ENCODE measurements around the gene PRUNE2.

The PRUNE2 gene

DNA sequence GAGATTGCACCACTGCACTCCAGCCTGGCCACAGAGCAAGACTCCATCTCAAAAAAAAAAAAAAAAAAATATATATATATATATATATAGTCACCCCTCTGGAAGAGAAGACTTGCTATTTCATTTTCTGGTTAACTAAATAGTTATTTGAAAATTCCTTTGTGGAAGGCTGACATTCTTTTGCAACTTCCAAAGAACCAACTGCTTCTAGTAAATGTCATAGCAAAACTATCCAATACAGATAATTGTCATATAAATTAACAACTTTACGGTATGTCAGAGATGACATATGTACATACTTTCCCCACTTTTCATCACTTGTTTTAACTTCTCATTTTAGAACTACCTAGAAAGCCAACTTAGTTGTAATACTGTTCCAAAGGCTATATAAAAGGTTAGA lies 50.9 kb downstream of the PRUNE2 start:
- no peak overlapping the region for H2BK5ac ChIP-seq (ENCODE audit: low read depth, low read length, poor library complexity, severe bottlenecking)
- H3K4me2 ChIP-seq (ENCODE audit: low read length, poor library complexity, severe bottlenecking) = no peak overlapping the region
- H4K91ac ChIP-seq (ENCODE audit: low read length) = no peak overlapping the region
- H3K27me3 ChIP-seq (ENCODE audit: control insufficient read depth in 1 of 2, insufficient read depth in 1 of 2, low read length in 2 of 2) = no peaks in the 10 kb centered on the region
- H3K23ac ChIP-seq (ENCODE audit: low read length in 2 of 2) = no peak overlapping the region
- no peaks in the 10 kb centered on the region for H3K9me3 ChIP-seq (ENCODE audit: control insufficient read depth, low read length)
- H2AFZ ChIP-seq (ENCODE audit: low read depth, low read length) = no peak overlapping the region
- H3K4me1 ChIP-seq (ENCODE audit: control insufficient read depth, insufficient read depth, low read depth, low read length) = no peaks in the 10 kb centered on the region
- H4K8ac ChIP-seq (ENCODE audit: low read length) = no peak overlapping the region
- WGBS = 100% methylated on average over 1 of the region's 1 CpG
- H2BK12ac ChIP-seq (ENCODE audit: low read length in 2 of 2) = no peak overlapping the region
- DNase-seq = no peak
- H3K4ac ChIP-seq (ENCODE audit: low read depth in 1 of 2, low read length in 2 of 2) = no peak overlapping the region
- H3K4me3 ChIP-seq (ENCODE audit: insufficient read depth in 1 of 2, low read depth in 1 of 2, low read length in 2 of 2) = no peak overlapping the region
- H2BK15ac ChIP-seq (ENCODE audit: low read depth, poor library complexity, severe bottlenecking) = no peak overlapping the region
- H3K14ac ChIP-seq (ENCODE audit: low read length in 2 of 2) = no peak overlapping the region
- H3K18ac ChIP-seq (ENCODE audit: low read depth in 1 of 2, low read length in 2 of 2) = no peak overlapping the region
- H2BK120ac ChIP-seq (ENCODE audit: low read depth, low read length) = no peak overlapping the region
- peaks cover 0 to 14% of the 10 kb centered on the region in 2 experiments for H3K36me3 ChIP-seq (ENCODE audit: control insufficient read depth in 1 of 2, insufficient read depth in 2 of 2, low read depth in 1 of 2, low read length in 2 of 2)
- no peak overlapping the region for H3K27ac ChIP-seq (ENCODE audit: low read length, poor library complexity, severe bottlenecking)
- H3K9ac ChIP-seq (ENCODE audit: low read length) = no peak overlapping the region
- H3K79me1 ChIP-seq (replicated peaks; ENCODE audit: low read length, poor library complexity, severe bottlenecking) = no peaks in the 10 kb centered on the region
- H2AK5ac ChIP-seq (ENCODE audit: low read length, severe bottlenecking) = no peak overlapping the region

DNA sequence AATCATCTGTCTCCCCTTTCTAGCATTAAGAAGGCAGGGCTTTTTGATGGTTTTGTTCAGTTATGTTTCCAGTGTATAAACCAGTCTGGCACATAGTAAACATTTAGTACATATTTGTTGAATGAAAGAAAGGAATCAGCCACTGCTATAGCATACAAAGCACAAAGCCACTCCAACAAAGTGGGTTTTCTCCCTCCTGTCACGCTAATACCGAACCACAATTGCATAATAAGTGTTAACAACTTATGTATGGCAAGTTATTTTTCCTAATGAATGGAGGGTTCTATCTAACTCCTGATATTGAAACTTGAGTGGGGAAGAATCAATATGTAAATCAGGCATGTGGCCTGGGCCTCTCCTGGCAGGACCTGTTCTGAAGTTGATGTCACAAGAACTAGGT lies 53.9 kb downstream of the PRUNE2 start:
- no peak overlapping the region for H2AK5ac ChIP-seq (ENCODE audit: low read length, severe bottlenecking)
- H2AFZ ChIP-seq (ENCODE audit: low read depth, low read length) = no peak overlapping the region
- no peak overlapping the region for H2BK5ac ChIP-seq (ENCODE audit: low read depth, low read length, poor library complexity, severe bottlenecking)
- H3K4me2 ChIP-seq (ENCODE audit: low read length, poor library complexity, severe bottlenecking) = no peak overlapping the region
- H4K91ac ChIP-seq (ENCODE audit: low read length) = no peak overlapping the region
- no peaks in the 10 kb centered on the region for H3K4me1 ChIP-seq (ENCODE audit: control insufficient read depth, insufficient read depth, low read depth, low read length)
- no peak overlapping the region for H3K27ac ChIP-seq (ENCODE audit: low read length, poor library complexity, severe bottlenecking)
- WGBS = no CpG with 5 or more reads among the region's 2 CpGs
- H4K8ac ChIP-seq (ENCODE audit: low read length) = no peak overlapping the region
- H2BK12ac ChIP-seq (ENCODE audit: low read length in 2 of 2) = no peak overlapping the region
- no peak overlapping the region for H3K9ac ChIP-seq (ENCODE audit: low read length)
- H3K23ac ChIP-seq (ENCODE audit: low read length in 2 of 2) = no peak overlapping the region
- no peak overlapping the region for H3K4ac ChIP-seq (ENCODE audit: low read depth in 1 of 2, low read length in 2 of 2)
- no peak overlapping the region for H3K14ac ChIP-seq (ENCODE audit: low read length in 2 of 2)
- H3K79me1 ChIP-seq (replicated peaks; ENCODE audit: low read length, poor library complexity, severe bottlenecking) = no peaks in the 10 kb centered on the region
- no peak overlapping the region for H3K4me3 ChIP-seq (ENCODE audit: insufficient read depth in 1 of 2, low read depth in 1 of 2, low read length in 2 of 2)
- no peak overlapping the region for H2BK15ac ChIP-seq (ENCODE audit: low read depth, poor library complexity, severe bottlenecking)
- peaks cover 0 to 28% of the 10 kb centered on the region in 2 experiments for H3K36me3 ChIP-seq (ENCODE audit: control insufficient read depth in 1 of 2, insufficient read depth in 2 of 2, low read depth in 1 of 2, low read length in 2 of 2)
- H3K27me3 ChIP-seq (ENCODE audit: control insufficient read depth in 1 of 2, insufficient read depth in 1 of 2, low read length in 2 of 2) = no peaks in the 10 kb centered on the region
- H3K9me3 ChIP-seq (ENCODE audit: control insufficient read depth, low read length) = no peaks in the 10 kb centered on the region
- H3K18ac ChIP-seq (ENCODE audit: low read depth in 1 of 2, low read length in 2 of 2) = no peak overlapping the region
- DNase-seq = no peak
- no peak overlapping the region for H2BK120ac ChIP-seq (ENCODE audit: low read depth, low read length)

DNA sequence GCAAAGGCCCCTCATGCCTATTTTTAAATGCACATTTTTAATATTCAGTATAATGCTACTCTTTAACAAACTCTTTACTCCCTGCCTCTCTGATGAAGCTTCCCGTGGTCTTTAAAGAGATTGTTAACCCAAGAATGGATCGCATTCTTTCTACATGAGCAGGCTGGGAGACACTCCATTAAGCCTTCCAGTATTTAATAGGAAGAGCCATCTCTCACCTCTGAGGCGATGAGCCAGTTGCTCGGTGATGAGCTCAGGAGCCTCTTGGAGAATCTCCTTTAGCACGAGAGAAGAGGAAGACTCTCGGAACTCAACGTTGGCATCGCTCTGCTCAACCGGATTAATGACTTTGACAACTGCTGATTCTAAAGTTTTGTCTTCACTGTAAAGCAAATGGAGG lies 59.6 kb downstream of the PRUNE2 start:
- Histone ChIP-seq H3K4me3 (ENCODE audit: insufficient read depth in 1 of 2, low read depth in 1 of 2, low read length in 2 of 2) (no peak overlapping the region), H3K4ac (ENCODE audit: low read depth in 1 of 2, low read length in 2 of 2) (no peak overlapping the region), H3K27me3 (ENCODE audit: control insufficient read depth in 1 of 2, insufficient read depth in 1 of 2, low read length in 2 of 2) (no peaks in the 10 kb centered on the region), H3K14ac (ENCODE audit: low read length in 2 of 2) (no peak overlapping the region), H3K36me3 (ENCODE audit: control insufficient read depth in 1 of 2, insufficient read depth in 2 of 2, low read depth in 1 of 2, low read length in 2 of 2) (peaks cover 0 to 45% of the 10 kb centered on the region in 2 experiments), H3K4me2 (ENCODE audit: low read length, poor library complexity, severe bottlenecking) (no peak overlapping the region), H4K8ac (ENCODE audit: low read length) (no peak overlapping the region), H3K9me3 (ENCODE audit: control insufficient read depth, low read length) (no peaks in the 10 kb centered on the region), H2BK15ac (ENCODE audit: low read depth, poor library complexity, severe bottlenecking) (no peak overlapping the region), H3K9ac (ENCODE audit: low read length) (no peak overlapping the region), H3K18ac (ENCODE audit: low read depth in 1 of 2, low read length in 2 of 2) (no peak overlapping the region), H3K27ac (ENCODE audit: low read length, poor library complexity, severe bottlenecking) (no peak overlapping the region), H3K79me1 (replicated peaks; ENCODE audit: low read length, poor library complexity, severe bottlenecking) (no peaks in the 10 kb centered on the region), H4K91ac (ENCODE audit: low read length) (no peak overlapping the region), H2AK5ac (ENCODE audit: low read length, severe bottlenecking) (no peak overlapping the region), H3K23ac (ENCODE audit: low read length in 2 of 2) (no peak overlapping the region), H3K4me1 (ENCODE audit: control insufficient read depth, insufficient read depth, low read depth, low read length) (peaks cover 2% of the 10 kb centered on the region), H2BK5ac (ENCODE audit: low read depth, low read length, poor library complexity, severe bottlenecking) (no peak overlapping the region), H2AFZ (ENCODE audit: low read depth, low read length) (no peak overlapping the region), H2BK120ac (ENCODE audit: low read depth, low read length) (no peak overlapping the region), H2BK12ac (ENCODE audit: low read length in 2 of 2) (no peak overlapping the region)
- DNase-seq = no peak
- 88% methylated on average over 9 of the region's 9 CpGs for WGBS

DNA sequence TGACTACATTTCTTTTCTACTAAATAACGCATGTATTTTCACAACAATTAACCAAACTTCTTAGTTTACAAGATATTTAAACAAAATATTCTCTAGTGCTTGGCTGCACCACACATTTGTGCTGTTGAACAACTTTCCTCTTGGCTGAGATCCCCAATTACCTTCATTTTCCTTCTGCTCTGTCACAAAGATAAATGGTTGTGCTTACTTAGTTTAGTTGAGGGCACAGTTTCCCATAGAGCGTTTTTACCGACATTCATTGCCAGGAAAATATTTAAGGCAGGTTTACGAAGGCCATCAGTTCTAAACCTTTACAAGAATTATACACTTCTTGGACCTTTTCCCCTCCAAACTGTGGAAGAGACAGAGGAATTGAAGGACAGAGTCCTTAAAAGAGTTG lies 60.7 kb downstream of the PRUNE2 start:
- Histone ChIP-seq H2BK12ac (ENCODE audit: low read length in 2 of 2) (no peak overlapping the region), H2BK5ac (ENCODE audit: low read depth, low read length, poor library complexity, severe bottlenecking) (no peak overlapping the region), H3K4me3 (ENCODE audit: insufficient read depth in 1 of 2, low read depth in 1 of 2, low read length in 2 of 2) (no peak overlapping the region), H3K27me3 (ENCODE audit: control insufficient read depth in 1 of 2, insufficient read depth in 1 of 2, low read length in 2 of 2) (no peaks in the 10 kb centered on the region), H2AFZ (ENCODE audit: low read depth, low read length) (no peak overlapping the region), H3K14ac (ENCODE audit: low read length in 2 of 2) (no peak overlapping the region), H3K36me3 (ENCODE audit: control insufficient read depth in 1 of 2, insufficient read depth in 2 of 2, low read depth in 1 of 2, low read length in 2 of 2) (peaks cover 0 to 42% of the 10 kb centered on the region in 2 experiments), H3K4me1 (ENCODE audit: control insufficient read depth, insufficient read depth, low read depth, low read length) (peaks cover 2% of the 10 kb centered on the region), H2BK120ac (ENCODE audit: low read depth, low read length) (no peak overlapping the region), H2BK15ac (ENCODE audit: low read depth, poor library complexity, severe bottlenecking) (no peak overlapping the region), H3K79me1 (replicated peaks; ENCODE audit: low read length, poor library complexity, severe bottlenecking) (no peaks in the 10 kb centered on the region), H3K4ac (ENCODE audit: low read depth in 1 of 2, low read length in 2 of 2) (no peak overlapping the region), H2AK5ac (ENCODE audit: low read length, severe bottlenecking) (no peak overlapping the region), H4K8ac (ENCODE audit: low read length) (no peak overlapping the region), H3K18ac (ENCODE audit: low read depth in 1 of 2, low read length in 2 of 2) (no peak overlapping the region), H3K9me3 (ENCODE audit: control insufficient read depth, low read length) (no peaks in the 10 kb centered on the region), H3K27ac (ENCODE audit: low read length, poor library complexity, severe bottlenecking) (no peak overlapping the region), H4K91ac (ENCODE audit: low read length) (no peak overlapping the region), H3K4me2 (ENCODE audit: low read length, poor library complexity, severe bottlenecking) (no peak overlapping the region), H3K23ac (ENCODE audit: low read length in 2 of 2) (no peak overlapping the region), H3K9ac (ENCODE audit: low read length) (no peak overlapping the region)
- no peak for DNase-seq
- WGBS = 83% methylated on average over 3 of the region's 4 CpGs
